H1 (cell line): ENCODE data around the gene NUDCD2.

Source experiments
- CEBPB ChIP-seq: IDR thresholded peaks from 2 replicates; pipeline ENCODE4 v1.6.1; 2012; ENCODE audit warnings: low read depth, low read length
- CHD2 ChIP-seq: IDR thresholded peaks from 2 replicates; pipeline ENCODE4 v1.6.1; 2012; ENCODE audit warnings: low read length, improper control_type of control experiment
- EZH2 ChIP-seq: fragments of 200-600 bp; sonication (generic); IDR thresholded peaks from 2 replicates; pipeline ENCODE4 v1.7.1; 2012; ENCODE audit warnings: low read depth, mild to moderate bottlenecking, moderate library complexity, low read length, inconsistent platforms; ENCODE audit not compliant: severe bottlenecking
- HDAC2 ChIP-seq, 2 experiments: fragments of 300-600 bp in 1 of 2; sonication (generic) in 1 of 2; IDR thresholded peaks; 2 replicates each; pipeline ENCODE4 v1.6.1; 2011 to 2012; ENCODE audit warnings: low read depth in 2 of 2, low read length in 2 of 2, mild to moderate bottlenecking in 2 of 2, moderate library complexity in 2 of 2, borderline replicate concordance in 1 of 2, inconsistent platforms in 1 of 2
- JUN ChIP-seq: IDR thresholded peaks from 2 replicates; pipeline ENCODE4 v1.6.1; 2011; ENCODE audit warnings: low read depth, mild to moderate bottlenecking, improper control_type of control experiment, low read length
- MAFK ChIP-seq: IDR thresholded peaks from 2 replicates; pipeline ENCODE4 v1.6.1; 2012; ENCODE audit warnings: low read depth, mild to moderate bottlenecking, improper control_type of control experiment, low read length
- POLR2A ChIP-seq, 2 experiments: IDR thresholded peaks; 1 replicate in 1 of 2; 2 replicates in 1 of 2; pipeline ENCODE4 v1.6.1; 2011; ENCODE audit warnings: low read depth in 2 of 2, low read length in 2 of 2, mild to moderate bottlenecking in 2 of 2; ENCODE audit errors: control extremely low read depth in 1 of 2
- RFX5 ChIP-seq: IDR thresholded peaks from 2 replicates; pipeline ENCODE4 v1.6.1; 2011; ENCODE audit warnings: low read depth, low read length, improper control_type of control experiment, borderline replicate concordance
- RNF2 ChIP-seq: fragments of 200-900, 300-1000 bp; sonication (generic); IDR thresholded peaks from 2 replicates; pipeline ENCODE4 v1.7.1; 2016; ENCODE audit warnings: borderline replicate concordance, low read depth, mild to moderate bottlenecking, antibody characterized with exemption, low read length; ENCODE audit not compliant: poor library complexity, severe bottlenecking; ENCODE audit errors: missing control alignments
- TAF1 ChIP-seq: IDR thresholded peaks from 2 replicates; pipeline ENCODE4 v1.6.1; 2011; ENCODE audit warnings: mild to moderate bottlenecking, low read depth, low read length
- TCF12 ChIP-seq: IDR thresholded peaks from 2 replicates; pipeline ENCODE4 v1.6.1; 2011; ENCODE audit warnings: low read depth, mild to moderate bottlenecking, low read length
- TF ChIP-seq, protein P1 (sequence below), 3 experiments: IDR thresholded peaks; 1 replicate in 2 of 3; 2 replicates in 1 of 3; pipeline versions ENCODE4 v1.5.1 to v1.6.1; 2011; ENCODE audit warnings: low read length in 3 of 3, mild to moderate bottlenecking in 3 of 3, inconsistent platforms in 2 of 3, low read depth in 1 of 3, moderate library complexity in 1 of 3; ENCODE audit not compliant: insufficient read depth in 1 of 3; ENCODE audit errors: control extremely low read depth in 1 of 3
- TF ChIP-seq, protein P2 (sequence below): fragments of 300-600 bp; sonication (generic); IDR thresholded peaks from 2 replicates; pipeline ENCODE4 v1.7.1; 2012; ENCODE audit warnings: low read length, moderate library complexity, mild to moderate bottlenecking, inconsistent platforms; ENCODE audit not compliant: insufficient replicate concordance

DNA sequence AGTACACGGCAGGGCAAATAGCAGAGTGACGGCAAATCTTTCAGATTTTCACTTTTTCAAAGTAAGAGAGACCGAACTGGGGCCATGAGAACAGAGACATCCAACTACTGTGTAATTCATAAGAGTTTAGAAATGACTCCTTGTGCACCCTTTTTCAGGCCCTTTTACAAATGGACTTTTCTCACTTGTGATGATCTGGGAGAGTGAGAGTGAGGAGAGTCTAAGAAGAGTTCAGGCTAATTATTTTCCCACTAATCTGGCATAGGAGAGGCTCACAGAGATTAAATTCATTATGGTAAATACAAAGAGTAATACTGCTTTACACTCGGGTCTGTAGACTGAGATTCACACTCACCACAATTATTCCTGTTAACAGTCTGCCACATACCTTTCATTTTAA lies 23.4 kb downstream of the NUDCD2 start:
- TF ChIP-seq RNF2 (no peak), EZH2 (no peak), TAF1 (no peak), CEBPB (no peak), JUN (no peak), POLR2A (IDR thresholded peaks at IDR 0.05; ENCODE audit: control extremely low read depth in 1 of 2, low read depth in 2 of 2, low read length in 2 of 2) (no peak), CHD2 (no peak), HDAC2 (IDR thresholded peaks at IDR 0.05; ENCODE audit: borderline replicate concordance in 1 of 2, low read depth in 2 of 2, low read length in 2 of 2) (no peak), MAFK (no peak), TCF12 (no peak), RFX5 (no peak)
- TF ChIP-seq, protein P1, sequence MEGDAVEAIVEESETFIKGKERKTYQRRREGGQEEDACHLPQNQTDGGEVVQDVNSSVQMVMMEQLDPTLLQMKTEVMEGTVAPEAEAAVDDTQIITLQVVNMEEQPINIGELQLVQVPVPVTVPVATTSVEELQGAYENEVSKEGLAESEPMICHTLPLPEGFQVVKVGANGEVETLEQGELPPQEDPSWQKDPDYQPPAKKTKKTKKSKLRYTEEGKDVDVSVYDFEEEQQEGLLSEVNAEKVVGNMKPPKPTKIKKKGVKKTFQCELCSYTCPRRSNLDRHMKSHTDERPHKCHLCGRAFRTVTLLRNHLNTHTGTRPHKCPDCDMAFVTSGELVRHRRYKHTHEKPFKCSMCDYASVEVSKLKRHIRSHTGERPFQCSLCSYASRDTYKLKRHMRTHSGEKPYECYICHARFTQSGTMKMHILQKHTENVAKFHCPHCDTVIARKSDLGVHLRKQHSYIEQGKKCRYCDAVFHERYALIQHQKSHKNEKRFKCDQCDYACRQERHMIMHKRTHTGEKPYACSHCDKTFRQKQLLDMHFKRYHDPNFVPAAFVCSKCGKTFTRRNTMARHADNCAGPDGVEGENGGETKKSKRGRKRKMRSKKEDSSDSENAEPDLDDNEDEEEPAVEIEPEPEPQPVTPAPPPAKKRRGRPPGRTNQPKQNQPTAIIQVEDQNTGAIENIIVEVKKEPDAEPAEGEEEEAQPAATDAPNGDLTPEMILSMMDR (IDR thresholded peaks at IDR 0.05; ENCODE audit: control extremely low read depth in 1 of 3, insufficient read depth in 1 of 3, low read depth in 1 of 3, low read length in 3 of 3), result no peak
- TF ChIP-seq, protein P2, sequence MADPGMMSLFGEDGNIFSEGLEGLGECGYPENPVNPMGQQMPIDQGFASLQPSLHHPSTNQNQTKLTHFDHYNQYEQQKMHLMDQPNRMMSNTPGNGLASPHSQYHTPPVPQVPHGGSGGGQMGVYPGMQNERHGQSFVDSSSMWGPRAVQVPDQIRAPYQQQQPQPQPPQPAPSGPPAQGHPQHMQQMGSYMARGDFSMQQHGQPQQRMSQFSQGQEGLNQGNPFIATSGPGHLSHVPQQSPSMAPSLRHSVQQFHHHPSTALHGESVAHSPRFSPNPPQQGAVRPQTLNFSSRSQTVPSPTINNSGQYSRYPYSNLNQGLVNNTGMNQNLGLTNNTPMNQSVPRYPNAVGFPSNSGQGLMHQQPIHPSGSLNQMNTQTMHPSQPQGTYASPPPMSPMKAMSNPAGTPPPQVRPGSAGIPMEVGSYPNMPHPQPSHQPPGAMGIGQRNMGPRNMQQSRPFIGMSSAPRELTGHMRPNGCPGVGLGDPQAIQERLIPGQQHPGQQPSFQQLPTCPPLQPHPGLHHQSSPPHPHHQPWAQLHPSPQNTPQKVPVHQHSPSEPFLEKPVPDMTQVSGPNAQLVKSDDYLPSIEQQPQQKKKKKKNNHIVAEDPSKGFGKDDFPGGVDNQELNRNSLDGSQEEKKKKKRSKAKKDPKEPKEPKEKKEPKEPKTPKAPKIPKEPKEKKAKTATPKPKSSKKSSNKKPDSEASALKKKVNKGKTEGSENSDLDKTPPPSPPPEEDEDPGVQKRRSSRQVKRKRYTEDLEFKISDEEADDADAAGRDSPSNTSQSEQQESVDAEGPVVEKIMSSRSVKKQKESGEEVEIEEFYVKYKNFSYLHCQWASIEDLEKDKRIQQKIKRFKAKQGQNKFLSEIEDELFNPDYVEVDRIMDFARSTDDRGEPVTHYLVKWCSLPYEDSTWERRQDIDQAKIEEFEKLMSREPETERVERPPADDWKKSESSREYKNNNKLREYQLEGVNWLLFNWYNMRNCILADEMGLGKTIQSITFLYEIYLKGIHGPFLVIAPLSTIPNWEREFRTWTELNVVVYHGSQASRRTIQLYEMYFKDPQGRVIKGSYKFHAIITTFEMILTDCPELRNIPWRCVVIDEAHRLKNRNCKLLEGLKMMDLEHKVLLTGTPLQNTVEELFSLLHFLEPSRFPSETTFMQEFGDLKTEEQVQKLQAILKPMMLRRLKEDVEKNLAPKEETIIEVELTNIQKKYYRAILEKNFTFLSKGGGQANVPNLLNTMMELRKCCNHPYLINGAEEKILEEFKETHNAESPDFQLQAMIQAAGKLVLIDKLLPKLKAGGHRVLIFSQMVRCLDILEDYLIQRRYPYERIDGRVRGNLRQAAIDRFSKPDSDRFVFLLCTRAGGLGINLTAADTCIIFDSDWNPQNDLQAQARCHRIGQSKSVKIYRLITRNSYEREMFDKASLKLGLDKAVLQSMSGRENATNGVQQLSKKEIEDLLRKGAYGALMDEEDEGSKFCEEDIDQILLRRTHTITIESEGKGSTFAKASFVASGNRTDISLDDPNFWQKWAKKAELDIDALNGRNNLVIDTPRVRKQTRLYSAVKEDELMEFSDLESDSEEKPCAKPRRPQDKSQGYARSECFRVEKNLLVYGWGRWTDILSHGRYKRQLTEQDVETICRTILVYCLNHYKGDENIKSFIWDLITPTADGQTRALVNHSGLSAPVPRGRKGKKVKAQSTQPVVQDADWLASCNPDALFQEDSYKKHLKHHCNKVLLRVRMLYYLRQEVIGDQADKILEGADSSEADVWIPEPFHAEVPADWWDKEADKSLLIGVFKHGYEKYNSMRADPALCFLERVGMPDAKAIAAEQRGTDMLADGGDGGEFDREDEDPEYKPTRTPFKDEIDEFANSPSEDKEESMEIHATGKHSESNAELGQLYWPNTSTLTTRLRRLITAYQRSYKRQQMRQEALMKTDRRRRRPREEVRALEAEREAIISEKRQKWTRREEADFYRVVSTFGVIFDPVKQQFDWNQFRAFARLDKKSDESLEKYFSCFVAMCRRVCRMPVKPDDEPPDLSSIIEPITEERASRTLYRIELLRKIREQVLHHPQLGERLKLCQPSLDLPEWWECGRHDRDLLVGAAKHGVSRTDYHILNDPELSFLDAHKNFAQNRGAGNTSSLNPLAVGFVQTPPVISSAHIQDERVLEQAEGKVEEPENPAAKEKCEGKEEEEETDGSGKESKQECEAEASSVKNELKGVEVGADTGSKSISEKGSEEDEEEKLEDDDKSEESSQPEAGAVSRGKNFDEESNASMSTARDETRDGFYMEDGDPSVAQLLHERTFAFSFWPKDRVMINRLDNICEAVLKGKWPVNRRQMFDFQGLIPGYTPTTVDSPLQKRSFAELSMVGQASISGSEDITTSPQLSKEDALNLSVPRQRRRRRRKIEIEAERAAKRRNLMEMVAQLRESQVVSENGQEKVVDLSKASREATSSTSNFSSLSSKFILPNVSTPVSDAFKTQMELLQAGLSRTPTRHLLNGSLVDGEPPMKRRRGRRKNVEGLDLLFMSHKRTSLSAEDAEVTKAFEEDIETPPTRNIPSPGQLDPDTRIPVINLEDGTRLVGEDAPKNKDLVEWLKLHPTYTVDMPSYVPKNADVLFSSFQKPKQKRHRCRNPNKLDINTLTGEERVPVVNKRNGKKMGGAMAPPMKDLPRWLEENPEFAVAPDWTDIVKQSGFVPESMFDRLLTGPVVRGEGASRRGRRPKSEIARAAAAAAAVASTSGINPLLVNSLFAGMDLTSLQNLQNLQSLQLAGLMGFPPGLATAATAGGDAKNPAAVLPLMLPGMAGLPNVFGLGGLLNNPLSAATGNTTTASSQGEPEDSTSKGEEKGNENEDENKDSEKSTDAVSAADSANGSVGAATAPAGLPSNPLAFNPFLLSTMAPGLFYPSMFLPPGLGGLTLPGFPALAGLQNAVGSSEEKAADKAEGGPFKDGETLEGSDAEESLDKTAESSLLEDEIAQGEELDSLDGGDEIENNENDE, result no peak
